ENCODE results near the gene GID8. TPM values are rescaled to one million over a fixed set of nuclear protein-coding genes. Genes with fewer than 3 reads are reported as not detected.

Gene GID8
- total RNA-seq, 4 donors from 2014 or later = 30.4 to 57.0 (median 45.1) TPM

GRCh38 chr20:62890444-62890843 is 47.5 kb upstream of the GID8 start:
- peaks cover 12% of the 10 kb centered on the region for H3K4me1 ChIP-seq
- no peaks in the 10 kb centered on the region for H3K9me3 ChIP-seq
- H3K4me3 ChIP-seq = no peak overlapping the region
- no peak for DNase-seq (ENCODE audit: low spot score in 2 of 2)
- H3K36me3 ChIP-seq = peaks cover 83% of the 10 kb centered on the region
- no peak overlapping the region for H3K27ac ChIP-seq
- no peaks in the 10 kb centered on the region for H3K27me3 ChIP-seq
- 74% methylated on average over 7 of the region's 7 CpGs for WGBS
- TF ChIP-seq POLR2A (IDR thresholded peaks at IDR 0.05) = no peak
- TF ChIP-seq POLR2AphosphoS5 (IDR thresholded peaks at IDR 0.05) = no peak
- TF ChIP-seq EP300 (IDR thresholded peaks at IDR 0.05) = no peak
- TF ChIP-seq CTCF (IDR thresholded peaks at IDR 0.05) = no peak

- WGBS = 91% methylated on average over 14 of the region's 15 CpGs
- Histone ChIP-seq H3K4me3 (no peak overlapping the region), H3K9me3 (no peaks in the 10 kb centered on the region), H3K36me3 (peaks cover 86% of the 10 kb centered on the region), H3K4me1 (peaks cover 5% of the 10 kb centered on the region), H3K27ac (no peak overlapping the region), H3K27me3 (no peaks in the 10 kb centered on the region)
- TF ChIP-seq CTCF (IDR thresholded peaks at IDR 0.05) (no peak), POLR2A (IDR thresholded peaks at IDR 0.05) (no peak), EP300 (IDR thresholded peaks at IDR 0.05) (no peak), POLR2AphosphoS5 (IDR thresholded peaks at IDR 0.05) (no peak)
- DNase-seq (ENCODE audit: low spot score in 2 of 2) = no peak
Measured at GRCh38 chr20:62891111-62891510, 46.8 kb upstream of the GID8 start.

- no peak overlapping the region for H3K27ac ChIP-seq
- 87% methylated on average over 25 of the region's 25 CpGs for WGBS
- no peaks in the 10 kb centered on the region for H3K27me3 ChIP-seq
- H3K36me3 ChIP-seq = peaks cover 82% of the 10 kb centered on the region
- no peaks in the 10 kb centered on the region for H3K9me3 ChIP-seq
- H3K4me3 ChIP-seq = no peak overlapping the region
- TF ChIP-seq POLR2AphosphoS5 (IDR thresholded peaks at IDR 0.05) (no peak), EP300 (IDR thresholded peaks at IDR 0.05) (no peak), POLR2A (IDR thresholded peaks at IDR 0.05) (no peak), CTCF (IDR thresholded peaks at IDR 0.05) (no peak)
- DNase-seq (ENCODE audit: low spot score in 2 of 2) = no peak
- H3K4me1 ChIP-seq = peaks cover 4% of the 10 kb centered on the region
Measured at GRCh38 chr20:62892348-62893304, 45.3 kb upstream of the GID8 start.

GRCh38 chr20:62893700-62894099 is 44.2 kb upstream of the GID8 start:
- 81% methylated on average over 9 of the region's 14 CpGs for WGBS
- Histone ChIP-seq H3K36me3 (peaks cover 71% of the 10 kb centered on the region), H3K4me1 (peaks cover 12% of the 10 kb centered on the region), H3K27ac (no peak overlapping the region), H3K9me3 (no peaks in the 10 kb centered on the region), H3K4me3 (no peak overlapping the region), H3K27me3 (no peaks in the 10 kb centered on the region)
- DNase-seq (ENCODE audit: low spot score in 2 of 2) = no peak
- TF ChIP-seq POLR2AphosphoS5 (IDR thresholded peaks at IDR 0.05) = no peak
- TF ChIP-seq POLR2A (IDR thresholded peaks at IDR 0.05) = no peak
- TF ChIP-seq CTCF (IDR thresholded peaks at IDR 0.05) = no peak
- TF ChIP-seq EP300 (IDR thresholded peaks at IDR 0.05) = no peak

GRCh38 chr20:62894261-62894660 is 43.7 kb upstream of the GID8 start:
- no peak for TF ChIP-seq CTCF (IDR thresholded peaks at IDR 0.05)
- TF ChIP-seq EP300 (IDR thresholded peaks at IDR 0.05) = no peak
- Histone ChIP-seq H3K9me3 (no peaks in the 10 kb centered on the region), H3K27ac (no peak overlapping the region), H3K4me1 (peaks cover 17% of the 10 kb centered on the region), H3K4me3 (no peak overlapping the region), H3K36me3 (peaks cover 65% of the 10 kb centered on the region), H3K27me3 (no peaks in the 10 kb centered on the region)
- DNase-seq (ENCODE audit: low spot score in 2 of 2) = no peak
- WGBS = 94% methylated on average over 14 of the region's 14 CpGs
